Loucy (cell line): ENCODE data around the gene LNPEP.

Source experiments
- H2AFZ ChIP-seq: fragments of 200-600 bp; sonication (generic); 2 replicates; pipeline ENCODE4 v1.6.0; 2016; ENCODE audit warnings: antibody characterized with exemption, mild to moderate bottlenecking, low read length, moderate library complexity
- H3F3A ChIP-seq: fragments of 200-600 bp; 2 replicates; pipeline ENCODE4 v1.6.0; 2016; ENCODE audit warnings: antibody characterized with exemption, low read depth, mild to moderate bottlenecking
- H3K27me3 ChIP-seq: fragments of 200-600 bp; sonication (generic); 2 replicates; pipeline ENCODE4 v1.6.1; 2014; ENCODE audit warnings: low read length, mild to moderate bottlenecking; ENCODE audit not compliant: insufficient read depth, poor library complexity, severe bottlenecking
- H3K36me3 ChIP-seq: fragments of 200-600 bp; sonication (generic); 2 replicates; pipeline ENCODE4 v1.6.1; 2016; ENCODE audit warnings: low read length; ENCODE audit not compliant: insufficient read depth
- H3K4me1 ChIP-seq: fragments of 200-600 bp; sonication (generic); 2 replicates; pipeline ENCODE4 v1.5.1; 2014; ENCODE audit warnings: low read length, mild to moderate bottlenecking; ENCODE audit not compliant: insufficient read depth, poor library complexity, severe bottlenecking
- H3K4me2 ChIP-seq: fragments of 200-600 bp; sonication (generic); 2 replicates; pipeline ENCODE4 v1.6.0; 2014; ENCODE audit warnings: antibody characterized with exemption, low read length, low read depth, mild to moderate bottlenecking; ENCODE audit not compliant: poor library complexity, severe bottlenecking
- H3K4me3 ChIP-seq: fragments of 200-600 bp; sonication (generic); 2 replicates; pipeline ENCODE4 v1.5.1; 2014; ENCODE audit warnings: low read length, mild to moderate bottlenecking, mixed read lengths; ENCODE audit not compliant: poor library complexity, severe bottlenecking
- H3K79me2 ChIP-seq: fragments of 200-600 bp; sonication (generic); 2 replicates; pipeline ENCODE4 v1.6.1; 2014; ENCODE audit warnings: low read length; ENCODE audit not compliant: insufficient read depth
- H3K9ac ChIP-seq: fragments of 200-600 bp; sonication (generic); 2 replicates; pipeline ENCODE4 v1.6.0; 2014; ENCODE audit warnings: mild to moderate bottlenecking, low read depth, low read length, moderate library complexity; ENCODE audit not compliant: poor library complexity, severe bottlenecking
- H3K9me2 ChIP-seq: fragments of 200-600 bp; sonication (generic); replicated peaks from 2 replicates; pipeline ENCODE4 v1.6.1; 2016; ENCODE audit warnings: low read depth, low read length, mixed read lengths
- H3K9me3 ChIP-seq: fragments of 200-600 bp; sonication (generic); 2 replicates; pipeline ENCODE4 v1.6.1; 2014; ENCODE audit warnings: mild to moderate bottlenecking, antibody characterized with exemption, low read length, low read depth; ENCODE audit not compliant: insufficient read depth
- H4K20me1 ChIP-seq: fragments of 200-600 bp; sonication (generic); 2 replicates; pipeline ENCODE4 v1.6.0; 2014; ENCODE audit warnings: antibody characterized with exemption, low read length, mild to moderate bottlenecking; ENCODE audit not compliant: insufficient read depth, poor library complexity, severe bottlenecking
- EZH2phosphoT487 ChIP-seq: fragments of 200-600 bp; IDR thresholded peaks from 2 replicates; pipeline ENCODE4 v1.6.1; 2018; ENCODE audit warnings: antibody characterized with exemption, mild to moderate bottlenecking, moderate library complexity, borderline replicate concordance
- TF ChIP-seq, protein P1 (sequence below): fragments of 200-600 bp; sonication (generic); conservative IDR thresholded peaks from 2 replicates; pipeline ENCODE4 v1.5.1; 2014; ENCODE audit warnings: mild to moderate bottlenecking, antibody characterized with exemption, low read length

The LNPEP gene

DNA sequence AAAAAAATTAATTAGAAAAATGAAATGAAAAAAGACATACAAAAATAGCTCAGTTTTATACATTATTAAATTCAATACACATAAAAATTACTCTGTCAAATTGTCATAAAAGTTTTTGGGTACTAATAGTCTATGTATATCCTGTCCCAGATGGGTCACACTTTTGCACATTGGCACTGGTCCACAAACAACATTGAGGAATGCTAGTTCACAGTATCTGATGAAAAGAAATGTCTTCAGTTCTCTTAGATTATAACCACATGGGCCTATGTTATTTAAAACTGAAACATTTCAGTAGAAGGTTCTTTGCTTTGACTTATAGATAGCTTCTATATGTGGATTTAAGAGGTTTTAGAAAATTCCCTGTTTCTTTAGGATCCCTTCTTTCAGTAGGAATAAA is 39.8 kb downstream of the LNPEP start:
- Histone ChIP-seq H4K20me1 (peaks cover 11% of the 10 kb centered on the region), H3F3A (no peaks in the 10 kb centered on the region), H3K4me2 (no peak overlapping the region), H2AFZ (no peak overlapping the region), H3K9ac (no peak overlapping the region), H3K79me2 (peaks cover 99% of the 10 kb centered on the region), H3K9me3 (no peaks in the 10 kb centered on the region), H3K36me3 (peaks cover 19% of the 10 kb centered on the region), H3K27me3 (no peaks in the 10 kb centered on the region), H3K4me3 (no peak overlapping the region), H3K9me2 (no peaks in the 10 kb centered on the region), H3K4me1 (peaks cover 63% of the 10 kb centered on the region)
- no peak for TF ChIP-seq EZH2phosphoT487
- TF ChIP-seq, protein P1, sequence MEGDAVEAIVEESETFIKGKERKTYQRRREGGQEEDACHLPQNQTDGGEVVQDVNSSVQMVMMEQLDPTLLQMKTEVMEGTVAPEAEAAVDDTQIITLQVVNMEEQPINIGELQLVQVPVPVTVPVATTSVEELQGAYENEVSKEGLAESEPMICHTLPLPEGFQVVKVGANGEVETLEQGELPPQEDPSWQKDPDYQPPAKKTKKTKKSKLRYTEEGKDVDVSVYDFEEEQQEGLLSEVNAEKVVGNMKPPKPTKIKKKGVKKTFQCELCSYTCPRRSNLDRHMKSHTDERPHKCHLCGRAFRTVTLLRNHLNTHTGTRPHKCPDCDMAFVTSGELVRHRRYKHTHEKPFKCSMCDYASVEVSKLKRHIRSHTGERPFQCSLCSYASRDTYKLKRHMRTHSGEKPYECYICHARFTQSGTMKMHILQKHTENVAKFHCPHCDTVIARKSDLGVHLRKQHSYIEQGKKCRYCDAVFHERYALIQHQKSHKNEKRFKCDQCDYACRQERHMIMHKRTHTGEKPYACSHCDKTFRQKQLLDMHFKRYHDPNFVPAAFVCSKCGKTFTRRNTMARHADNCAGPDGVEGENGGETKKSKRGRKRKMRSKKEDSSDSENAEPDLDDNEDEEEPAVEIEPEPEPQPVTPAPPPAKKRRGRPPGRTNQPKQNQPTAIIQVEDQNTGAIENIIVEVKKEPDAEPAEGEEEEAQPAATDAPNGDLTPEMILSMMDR = no peak

DNA sequence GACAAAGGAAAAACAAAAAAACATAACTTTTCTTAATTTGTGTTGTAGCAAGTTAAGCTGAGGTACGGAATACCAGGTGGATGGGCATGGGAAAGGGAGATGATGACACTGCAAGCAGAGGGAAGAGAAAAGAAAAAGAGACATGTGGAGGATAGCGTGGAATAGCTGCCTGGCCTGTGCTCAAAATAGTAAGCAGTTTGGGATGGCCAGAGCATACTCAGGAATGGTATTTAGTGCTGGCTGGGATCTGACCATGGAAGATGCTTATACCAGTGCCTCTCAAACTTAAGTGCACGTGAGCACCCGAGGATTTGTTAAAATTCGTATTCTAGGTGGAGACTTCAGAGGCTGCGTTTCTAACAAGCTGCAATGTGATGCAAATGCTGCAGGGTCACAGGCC is 41.3 kb downstream of the LNPEP start:
- H3K27me3 ChIP-seq = no peaks in the 10 kb centered on the region
- H3K4me3 ChIP-seq = no peak overlapping the region
- peaks cover 93% of the 10 kb centered on the region for H3K79me2 ChIP-seq
- H2AFZ ChIP-seq = no peak overlapping the region
- TF ChIP-seq EZH2phosphoT487 = no peak
- TF ChIP-seq, protein P1 = no peak
- no peaks in the 10 kb centered on the region for H3F3A ChIP-seq
- H3K9ac ChIP-seq = peak overlapping the region; percentile 3
- H3K4me2 ChIP-seq = no peak overlapping the region
- peaks cover 33% of the 10 kb centered on the region for H3K36me3 ChIP-seq
- H4K20me1 ChIP-seq = peaks cover 11% of the 10 kb centered on the region
- H3K9me2 ChIP-seq = no peaks in the 10 kb centered on the region
- peaks cover 47% of the 10 kb centered on the region for H3K4me1 ChIP-seq
- H3K9me3 ChIP-seq = no peaks in the 10 kb centered on the region

DNA sequence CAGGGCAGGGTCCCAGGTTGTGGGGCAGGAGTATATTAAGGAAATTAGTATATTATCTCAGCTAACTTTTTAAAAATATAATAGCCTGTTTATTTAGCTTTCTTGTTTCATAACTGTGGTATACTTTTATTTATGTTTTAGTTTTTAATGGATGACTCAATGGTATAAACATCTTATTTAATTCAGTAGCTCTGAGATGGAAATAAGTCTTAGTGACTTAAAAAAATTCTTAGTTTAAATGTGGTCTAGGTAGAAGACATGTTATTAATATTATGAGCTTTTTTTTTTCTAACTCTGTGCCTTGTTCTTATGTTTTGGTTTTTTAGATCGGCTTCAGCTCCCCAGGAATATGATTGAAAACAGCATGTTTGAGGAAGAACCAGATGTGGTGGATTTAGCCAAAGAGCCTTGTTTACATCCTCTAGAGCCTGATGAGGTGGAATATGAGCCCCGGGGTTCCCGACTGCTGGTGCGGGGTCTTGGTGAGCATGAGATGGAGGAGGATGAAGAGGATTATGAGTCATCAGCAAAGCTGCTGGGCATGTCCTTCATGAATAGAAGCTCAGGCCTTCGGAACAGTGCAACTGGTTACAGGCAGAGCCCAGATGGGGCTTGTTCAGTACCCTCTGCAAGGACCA is 43.1 kb downstream of the LNPEP start:
- Histone ChIP-seq H3K4me1 (peaks cover 30% of the 10 kb centered on the region), H3K4me2 (no peak overlapping the region), H4K20me1 (peaks cover 14% of the 10 kb centered on the region), H3K9me3 (no peaks in the 10 kb centered on the region), H3K9me2 (no peaks in the 10 kb centered on the region), H3F3A (no peaks in the 10 kb centered on the region), H3K4me3 (no peak overlapping the region), H3K9ac (no peak overlapping the region), H3K27me3 (no peaks in the 10 kb centered on the region), H3K79me2 (peaks cover 85% of the 10 kb centered on the region), H3K36me3 (peaks cover 42% of the 10 kb centered on the region), H2AFZ (no peak overlapping the region)
- TF ChIP-seq, protein P1 = no peak
- TF ChIP-seq EZH2phosphoT487 = no peak
